Measurements from ENCODE around the gene CAPN15.

The CAPN15 gene

DNA sequence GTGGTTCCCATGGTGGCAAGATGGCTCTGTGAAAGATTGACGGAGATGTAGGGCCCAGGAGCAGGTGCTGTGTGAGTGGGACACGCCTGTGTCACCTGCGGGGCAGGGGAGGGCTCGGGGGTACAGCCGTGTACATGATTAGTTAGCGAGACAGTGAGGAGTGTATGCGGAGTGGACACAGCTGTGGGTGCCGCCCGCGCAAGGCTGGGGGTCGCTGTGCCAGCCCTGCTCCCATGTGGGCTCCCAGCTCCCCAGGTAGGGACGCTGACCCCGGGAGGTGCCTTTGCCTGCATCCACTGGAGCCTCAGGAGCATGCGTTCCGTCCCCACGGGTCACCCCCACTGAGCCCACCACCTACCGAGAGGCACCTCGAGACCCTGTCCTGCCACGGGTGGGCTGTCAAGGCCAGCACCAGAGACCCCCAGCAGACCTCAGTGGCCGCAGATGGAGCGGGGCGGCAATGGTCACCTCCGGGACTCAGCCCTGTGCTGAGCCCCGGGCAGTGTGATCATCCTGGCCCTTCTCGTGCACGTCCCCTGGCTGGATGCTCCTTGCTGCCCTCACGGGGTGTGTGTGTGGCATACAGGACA, 7.4 kb downstream of the CAPN15 start:
- DNase-seq (ENCODE audit: low read depth) = no peak
- H3K4me3 ChIP-seq (ENCODE audit: low read depth, low read length) = no peak overlapping the region
- no peak for TF ChIP-seq POLR2A (IDR thresholded peaks at IDR 0.05; ENCODE audit: extremely low read depth, insufficient read length)
- TF ChIP-seq, protein P1, sequence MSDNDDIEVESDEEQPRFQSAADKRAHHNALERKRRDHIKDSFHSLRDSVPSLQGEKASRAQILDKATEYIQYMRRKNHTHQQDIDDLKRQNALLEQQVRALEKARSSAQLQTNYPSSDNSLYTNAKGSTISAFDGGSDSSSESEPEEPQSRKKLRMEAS (IDR thresholded peaks at IDR 0.05; ENCODE audit: low read depth, low read length) = no peak

DNA sequence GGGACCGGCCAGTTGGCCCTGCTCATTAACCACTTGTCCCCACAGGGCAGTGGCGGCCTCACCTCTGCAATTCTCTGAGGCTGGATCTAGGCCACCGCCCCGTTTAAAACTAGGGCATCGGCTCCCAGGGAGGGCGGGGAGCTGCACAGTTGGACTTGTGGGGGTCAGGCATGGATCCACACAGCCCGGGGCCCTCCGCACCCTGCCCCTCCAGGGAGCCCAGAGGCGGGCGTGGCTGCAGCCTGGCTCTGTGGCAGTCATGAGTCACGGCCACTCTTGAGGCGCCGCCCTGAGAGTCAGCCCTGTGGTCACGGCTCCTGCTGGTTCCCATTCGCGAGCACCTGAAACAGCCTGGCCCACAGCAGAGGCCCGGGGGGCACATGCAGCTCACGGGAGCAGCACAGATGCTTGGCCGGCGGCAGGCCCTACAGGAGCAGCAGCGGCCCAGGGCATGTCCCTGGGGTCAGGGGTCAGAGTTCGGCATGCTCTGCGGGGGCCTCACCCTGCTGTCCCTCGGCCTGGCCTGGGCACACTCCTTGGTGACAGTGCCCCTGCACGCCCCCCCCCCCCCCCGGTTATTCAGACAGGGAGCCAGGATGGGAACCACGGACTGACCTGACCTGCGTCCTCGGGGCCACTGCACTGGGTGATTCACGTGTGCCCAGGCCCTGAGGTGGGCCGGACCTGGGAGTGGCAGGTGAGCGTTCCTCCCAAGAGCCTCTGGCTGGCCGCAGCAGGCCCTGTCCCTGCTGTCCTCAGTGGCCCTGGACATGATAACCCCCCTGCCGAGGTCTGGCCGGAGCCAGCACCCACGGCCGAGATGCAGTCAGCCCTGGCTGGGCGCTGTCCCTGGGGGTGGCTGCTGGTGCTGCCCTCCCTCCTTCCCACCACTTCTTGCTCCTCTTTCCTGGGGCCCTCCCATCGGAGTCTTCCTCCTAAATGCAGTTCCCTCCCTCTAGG, 8.2 kb downstream of the CAPN15 start:
- peak; percentile 63 for DNase-seq (ENCODE audit: low read depth)
- TF ChIP-seq, protein P2, sequence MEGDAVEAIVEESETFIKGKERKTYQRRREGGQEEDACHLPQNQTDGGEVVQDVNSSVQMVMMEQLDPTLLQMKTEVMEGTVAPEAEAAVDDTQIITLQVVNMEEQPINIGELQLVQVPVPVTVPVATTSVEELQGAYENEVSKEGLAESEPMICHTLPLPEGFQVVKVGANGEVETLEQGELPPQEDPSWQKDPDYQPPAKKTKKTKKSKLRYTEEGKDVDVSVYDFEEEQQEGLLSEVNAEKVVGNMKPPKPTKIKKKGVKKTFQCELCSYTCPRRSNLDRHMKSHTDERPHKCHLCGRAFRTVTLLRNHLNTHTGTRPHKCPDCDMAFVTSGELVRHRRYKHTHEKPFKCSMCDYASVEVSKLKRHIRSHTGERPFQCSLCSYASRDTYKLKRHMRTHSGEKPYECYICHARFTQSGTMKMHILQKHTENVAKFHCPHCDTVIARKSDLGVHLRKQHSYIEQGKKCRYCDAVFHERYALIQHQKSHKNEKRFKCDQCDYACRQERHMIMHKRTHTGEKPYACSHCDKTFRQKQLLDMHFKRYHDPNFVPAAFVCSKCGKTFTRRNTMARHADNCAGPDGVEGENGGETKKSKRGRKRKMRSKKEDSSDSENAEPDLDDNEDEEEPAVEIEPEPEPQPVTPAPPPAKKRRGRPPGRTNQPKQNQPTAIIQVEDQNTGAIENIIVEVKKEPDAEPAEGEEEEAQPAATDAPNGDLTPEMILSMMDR (IDR thresholded peaks at IDR 0.05; ENCODE audit: low read depth, low read length) = no peak
- TF ChIP-seq POLR2A (IDR thresholded peaks at IDR 0.05; ENCODE audit: extremely low read depth, insufficient read length) = no peak
- no peak for TF ChIP-seq MYC (IDR thresholded peaks at IDR 0.05; ENCODE audit: low read depth, low read length)
- TF ChIP-seq, protein P1 (IDR thresholded peaks at IDR 0.05; ENCODE audit: low read depth, low read length) = no peak
- H3K4me3 ChIP-seq (ENCODE audit: low read depth, low read length) = no peak overlapping the region

DNA sequence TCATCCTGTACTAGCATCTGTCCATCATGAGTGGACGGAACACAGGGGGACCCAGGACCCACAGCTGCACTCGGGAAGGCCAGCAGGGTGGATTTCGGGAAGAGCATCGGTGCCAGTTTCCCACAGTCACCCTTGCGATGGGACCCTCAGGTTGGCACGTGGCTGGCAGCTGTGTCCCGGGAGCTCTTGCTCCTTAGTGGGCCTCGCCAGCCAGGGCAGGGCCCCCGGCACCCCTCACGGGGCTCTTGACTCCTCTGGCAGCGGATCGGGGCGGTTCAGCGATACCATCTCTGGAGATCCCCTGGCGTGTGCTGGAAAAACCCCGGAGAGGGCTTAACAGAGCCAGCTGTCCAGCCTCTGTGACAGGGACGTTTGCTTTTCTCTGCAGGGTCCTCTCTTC, 9.2 kb downstream of the CAPN15 start:
- TF ChIP-seq, protein P1 (IDR thresholded peaks at IDR 0.05; ENCODE audit: low read depth, low read length) = no peak
- no peak for DNase-seq (ENCODE audit: low read depth)
- H3K4me3 ChIP-seq (ENCODE audit: low read depth, low read length) = no peak overlapping the region

DNA sequence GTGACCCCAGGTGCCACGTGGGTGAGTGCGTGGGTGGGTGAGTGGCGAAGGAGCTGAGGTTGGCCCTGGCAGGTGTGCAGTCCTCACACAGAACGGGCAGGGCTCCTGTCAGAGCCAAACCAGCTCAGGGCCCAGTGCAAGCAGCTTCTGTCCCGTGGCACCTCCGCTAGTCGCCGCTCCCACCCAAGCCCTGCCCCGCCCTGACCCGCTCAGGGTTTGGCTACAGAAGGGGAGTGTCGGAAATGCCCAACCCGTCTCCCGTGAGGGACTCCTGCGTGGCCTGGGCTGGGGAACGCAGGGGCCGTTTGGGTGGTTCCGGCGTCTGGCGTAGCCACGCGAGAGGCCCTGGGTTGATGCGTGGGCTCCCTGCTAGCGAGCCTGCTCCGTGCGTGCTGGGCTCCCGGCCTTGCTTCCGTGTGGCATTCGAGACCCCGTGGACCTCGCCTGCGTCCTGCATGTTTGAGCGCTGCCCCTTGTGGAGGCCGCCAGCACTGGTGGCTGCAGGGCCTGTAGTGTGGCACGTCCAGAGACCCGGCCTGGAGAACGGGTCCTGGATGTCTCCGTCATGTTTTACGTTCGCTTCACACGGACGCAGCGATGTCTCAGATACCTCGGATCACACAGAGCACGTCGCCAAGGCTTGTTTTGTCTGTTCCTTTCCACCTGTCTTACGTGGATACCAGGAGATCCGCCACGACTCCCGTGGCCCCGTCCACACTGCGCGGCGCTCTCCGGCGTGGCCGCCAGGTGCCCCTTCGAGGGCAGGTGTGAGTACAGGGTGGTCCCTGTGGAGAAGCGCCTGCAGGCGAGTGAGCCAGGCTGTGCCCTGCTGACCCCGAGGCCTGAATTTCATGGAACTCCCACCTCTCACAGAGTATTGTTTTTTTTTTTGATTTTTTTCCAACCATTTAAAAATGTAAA, 10.2 kb downstream of the CAPN15 start:
- no peak for DNase-seq (ENCODE audit: low read depth)
- TF ChIP-seq MYC (IDR thresholded peaks at IDR 0.05; ENCODE audit: low read depth, low read length) = no peak
- TF ChIP-seq, protein P2 (IDR thresholded peaks at IDR 0.05; ENCODE audit: low read depth, low read length) = no peak
- no peak overlapping the region for H3K4me3 ChIP-seq (ENCODE audit: low read depth, low read length)

DNA sequence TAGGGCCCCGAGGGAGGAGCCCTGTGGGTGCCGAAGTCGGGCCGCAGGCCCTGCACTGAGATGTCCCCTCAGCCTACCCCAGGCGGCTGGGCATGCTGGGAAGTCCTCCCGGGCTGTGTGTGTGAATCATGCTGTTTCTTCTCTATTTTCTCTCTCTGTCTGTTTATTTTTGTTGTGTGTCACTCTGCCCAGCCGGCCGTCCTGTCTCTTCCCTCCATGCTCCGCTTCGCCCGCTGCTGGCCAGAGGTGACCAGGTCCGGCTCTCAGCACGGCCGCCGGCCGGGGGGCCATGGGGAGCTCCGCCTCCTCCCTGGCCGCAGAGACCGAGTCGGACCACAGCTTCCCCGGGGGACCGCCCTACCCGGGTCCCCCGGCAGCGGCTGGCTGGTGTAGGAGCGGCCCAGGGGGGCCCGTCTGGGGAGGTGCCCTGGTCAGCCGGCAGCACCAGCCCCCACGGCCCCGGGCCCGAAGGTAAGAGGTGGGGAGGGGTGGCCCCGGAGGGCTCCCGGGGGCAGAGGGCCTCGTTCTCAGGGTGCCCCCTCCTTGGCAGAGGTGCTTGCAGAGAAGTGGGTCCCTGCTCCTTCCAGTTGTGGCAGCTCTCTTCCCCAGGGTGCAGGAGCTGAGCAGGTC, 12.5 kb downstream of the CAPN15 start:
- no peak for DNase-seq (ENCODE audit: low read depth)

DNA sequence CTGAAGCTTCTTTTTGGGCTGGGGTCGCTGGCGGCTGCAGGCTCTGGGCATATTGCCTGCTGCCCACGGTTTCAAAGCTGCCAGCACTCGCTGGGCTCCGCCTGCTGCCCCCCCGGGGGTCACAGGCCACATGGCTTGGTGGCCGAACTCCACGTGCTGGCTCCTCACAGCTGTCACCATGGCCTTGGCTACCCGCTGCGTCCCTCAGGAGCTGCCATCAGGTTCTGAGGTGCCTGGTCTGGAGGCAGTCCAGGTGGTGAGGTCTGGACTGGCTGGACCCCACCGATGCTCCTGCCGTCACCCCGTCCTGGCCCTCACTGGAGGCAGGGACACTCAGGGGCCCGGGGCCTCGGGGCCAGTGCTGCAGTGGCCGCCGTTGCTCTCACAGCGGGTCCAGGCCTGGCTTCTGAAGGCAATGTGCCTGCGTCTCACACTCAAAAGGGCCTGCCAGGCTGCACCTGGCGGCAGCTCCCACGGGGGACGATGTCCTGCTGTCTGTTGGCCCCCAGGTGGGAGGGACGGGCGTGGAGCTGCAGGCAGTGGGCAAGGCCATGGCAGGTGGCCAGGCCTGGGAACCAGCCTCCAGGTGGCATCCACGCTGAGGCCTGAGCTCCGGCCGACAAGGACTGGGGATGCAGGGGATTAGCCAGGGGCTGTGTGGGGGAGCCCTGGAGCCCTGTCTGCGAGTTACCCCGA, 13.3 kb downstream of the CAPN15 start:
- no peak overlapping the region for H3K4me3 ChIP-seq (ENCODE audit: low read depth, low read length)
- TF ChIP-seq, protein P1 (IDR thresholded peaks at IDR 0.05; ENCODE audit: low read depth, low read length) = no peak
- TF ChIP-seq, protein P2 (IDR thresholded peaks at IDR 0.05; ENCODE audit: low read depth, low read length) = no peak
- no peak for TF ChIP-seq MYC (IDR thresholded peaks at IDR 0.05; ENCODE audit: low read depth, low read length)
- TF ChIP-seq POLR2A (IDR thresholded peaks at IDR 0.05; ENCODE audit: extremely low read depth, insufficient read length) = no peak

More for the DNA sequence above, 12.5 kb downstream of the CAPN15 start:
- no peak overlapping the region for H3K4me3 ChIP-seq (ENCODE audit: low read depth, low read length)
- TF ChIP-seq, protein P1 (IDR thresholded peaks at IDR 0.05; ENCODE audit: low read depth, low read length) = no peak
- no peak for TF ChIP-seq MYC (IDR thresholded peaks at IDR 0.05; ENCODE audit: low read depth, low read length)

More for the DNA sequence above, 13.3 kb downstream of the CAPN15 start:
- DNase-seq (ENCODE audit: low read depth) = no peak
